CD4-positive, alpha-beta T cell treated with Interleukin-1 beta for 1 hour (primary cell): ENCODE measurements around the gene PCDHB1.

ENCODE experiments used
- DNase-seq, 2 donors: peaks; one replicate each; pipeline ENCODE4 v3.0.0-alpha.2; 2020 to 2022

Gene PCDHB1, protein sequence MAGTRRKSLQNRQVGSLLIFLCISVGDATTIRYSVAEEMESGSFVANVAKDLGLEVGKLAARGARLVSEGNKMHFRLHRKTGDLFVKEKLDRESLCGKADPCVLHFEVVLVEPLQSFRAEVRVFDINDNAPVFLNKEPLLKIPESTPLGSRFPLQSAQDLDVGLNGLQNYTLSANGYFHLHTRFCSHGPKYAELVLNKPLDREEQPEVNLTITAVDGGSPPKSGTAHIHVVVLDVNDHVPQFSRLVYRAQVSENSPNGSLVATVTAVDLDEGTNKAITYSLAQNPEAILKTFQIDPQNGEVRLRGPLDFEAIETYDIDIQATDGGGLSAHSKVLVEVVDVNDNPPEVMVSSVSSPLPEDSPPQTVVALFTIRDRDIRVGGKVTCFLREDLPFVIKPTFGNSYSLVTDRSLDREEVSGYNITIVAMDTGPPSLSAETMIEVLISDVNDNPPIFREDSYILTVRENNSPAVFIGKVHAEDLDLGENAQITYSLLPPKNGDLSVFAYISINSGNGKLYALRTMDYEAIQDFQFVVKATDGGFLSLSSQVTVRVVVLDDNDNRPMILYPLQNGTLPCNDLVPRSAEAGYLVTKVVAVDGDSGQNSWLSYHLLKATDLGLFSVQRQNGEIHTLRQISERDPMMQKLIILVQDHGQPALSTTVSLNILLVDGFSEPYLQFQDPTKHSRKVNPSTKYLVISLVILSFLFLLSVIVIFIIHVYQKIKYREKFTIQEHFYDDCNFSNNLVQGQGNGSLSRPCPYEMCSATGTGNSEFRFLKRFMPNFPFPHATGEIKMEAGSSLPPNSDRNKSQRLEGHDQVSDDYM

DNA sequence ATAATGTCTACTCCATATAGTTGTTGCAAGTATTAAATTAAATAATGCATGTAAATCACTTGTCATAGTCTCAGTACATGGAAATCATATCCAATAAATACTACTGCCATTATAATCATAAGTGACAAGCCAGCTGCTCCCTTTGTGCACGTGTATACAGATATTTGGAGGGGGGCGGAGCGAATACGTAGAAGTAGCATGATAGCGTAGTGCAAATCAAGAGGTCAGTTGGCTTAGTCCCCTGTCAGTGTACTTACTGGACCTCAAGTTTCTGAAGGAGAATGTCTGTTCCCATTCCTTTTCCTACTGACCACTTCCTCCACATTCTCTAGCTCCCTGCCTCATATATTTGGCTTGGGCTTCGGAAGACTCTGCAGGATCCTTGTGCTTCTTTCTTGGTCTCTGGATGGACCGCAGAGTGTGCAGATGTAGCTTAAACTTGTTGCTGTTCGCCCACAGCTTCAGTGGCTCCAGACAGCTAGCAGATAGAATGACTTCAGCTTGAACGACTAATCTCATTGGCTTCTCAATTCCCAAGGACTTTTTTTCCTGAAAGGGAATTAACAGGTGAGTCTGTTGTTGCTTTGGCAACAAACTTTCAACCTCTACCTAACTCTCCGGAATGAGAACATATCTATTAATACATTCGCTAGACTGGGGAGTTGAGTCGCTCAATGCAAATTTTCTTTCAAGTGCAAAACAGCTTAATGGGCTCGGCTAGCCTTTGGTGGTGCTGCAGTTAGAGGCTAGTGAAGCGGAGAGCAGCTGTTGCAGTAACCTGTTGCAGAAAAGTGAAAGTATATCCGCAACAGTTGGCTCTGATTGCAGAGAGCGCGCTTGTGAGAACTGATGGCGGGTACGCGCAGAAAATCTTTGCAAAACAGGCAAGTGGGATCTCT, at the start of gene PCDHB1:
PCDHB1 (plus strand) TSS at position 753 of the 899 bp plus-strand sequence; CDS start at position 850, 97 bp downstream.
- no peak for DNase-seq

DNA sequence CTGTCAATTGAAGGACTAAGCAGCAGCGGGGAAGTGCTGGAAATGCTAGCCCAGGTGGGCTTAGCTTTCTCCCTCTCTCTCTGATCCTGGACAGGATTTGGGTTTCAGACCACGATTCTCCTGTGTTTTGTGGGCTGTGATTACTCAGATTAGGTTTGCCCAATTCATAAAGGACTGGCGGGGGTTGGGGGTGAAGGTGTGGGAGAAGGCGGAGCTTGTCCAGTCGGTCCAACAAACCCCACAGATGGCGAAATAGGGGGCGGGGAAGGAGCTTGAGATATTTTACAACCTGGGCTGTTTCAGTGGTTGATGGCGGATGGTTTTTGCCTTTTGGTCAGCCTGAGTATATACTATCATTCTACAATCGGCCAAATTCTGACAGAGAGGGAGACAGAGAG, 49.7 kb upstream of the PCDHB1 start:
- no peak for DNase-seq

DNA sequence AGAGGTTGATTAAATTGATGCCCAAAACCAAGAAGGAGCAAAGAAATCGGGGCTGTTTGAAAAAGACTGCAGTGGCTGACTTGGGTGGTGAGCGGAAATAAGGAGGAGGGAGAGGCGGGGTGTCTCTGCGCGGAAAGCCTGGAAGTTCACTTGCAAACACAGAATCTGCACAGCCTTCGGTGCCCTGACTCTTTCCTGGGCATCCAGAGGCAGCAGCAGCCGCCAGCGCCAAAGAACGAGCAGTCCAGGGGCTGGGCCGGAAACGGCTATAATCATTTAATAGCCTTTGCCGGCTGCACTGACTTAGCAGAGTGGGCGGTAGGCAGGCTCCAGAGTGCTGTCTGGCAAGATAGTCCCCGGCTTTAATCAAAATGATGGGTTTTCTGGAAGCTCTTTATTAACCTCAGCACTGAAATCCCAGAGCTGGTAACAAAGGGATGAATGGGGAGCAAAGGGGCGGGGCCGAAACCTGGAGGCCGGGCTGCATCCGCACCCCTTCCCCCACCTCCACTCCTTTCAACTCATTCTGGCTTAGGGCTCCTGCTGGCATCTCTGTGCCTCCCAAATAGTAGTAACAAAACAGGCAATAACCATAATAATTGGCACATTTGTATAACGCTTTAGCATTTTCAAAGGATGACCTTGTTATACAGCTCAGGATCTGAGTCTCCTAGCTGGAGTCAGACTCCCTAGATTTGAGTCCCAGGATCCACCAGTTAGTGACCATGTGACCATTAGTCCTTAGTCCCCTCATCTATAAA, 49.1 kb upstream of the PCDHB1 start:
- DNase-seq: no peak

DNA sequence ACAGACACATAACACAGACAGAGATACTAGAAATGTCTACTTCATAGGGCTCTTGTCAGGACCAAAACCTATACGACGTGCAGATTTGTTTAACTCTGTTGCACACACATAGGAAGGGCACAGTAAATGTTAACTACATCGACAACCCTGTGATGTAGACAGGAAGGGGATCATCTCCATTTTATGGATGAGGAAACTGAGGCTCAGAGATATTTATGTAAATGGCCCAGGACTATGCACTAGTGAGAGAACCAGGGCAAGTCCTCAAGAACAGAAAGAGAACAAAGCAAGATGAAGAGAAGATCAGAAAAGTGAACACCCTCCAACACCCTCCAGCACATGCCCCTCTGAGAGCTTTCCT, 48.6 kb upstream of the PCDHB1 start:
- no peak for DNase-seq

DNA sequence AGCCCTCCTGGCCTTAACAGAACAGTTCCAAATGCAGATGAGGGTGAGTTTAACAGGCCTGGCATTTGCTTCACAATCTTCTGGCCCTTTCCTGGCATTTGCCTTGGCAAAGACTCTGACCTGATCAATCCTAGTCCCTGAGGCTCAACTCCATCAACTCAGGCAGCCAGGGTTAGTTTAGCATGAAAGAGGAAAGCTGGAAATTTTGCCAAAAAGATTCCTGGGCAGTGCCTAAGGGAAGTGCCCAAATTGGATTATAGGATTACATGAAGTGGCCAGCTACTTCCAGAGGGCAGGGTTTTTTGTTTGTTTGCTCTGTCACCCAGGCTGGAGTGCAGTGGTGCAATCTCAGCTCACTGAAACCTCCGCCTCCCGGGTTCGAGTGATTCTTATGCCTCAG, 48.1 kb upstream of the PCDHB1 start:
- DNase-seq: no peak

DNA sequence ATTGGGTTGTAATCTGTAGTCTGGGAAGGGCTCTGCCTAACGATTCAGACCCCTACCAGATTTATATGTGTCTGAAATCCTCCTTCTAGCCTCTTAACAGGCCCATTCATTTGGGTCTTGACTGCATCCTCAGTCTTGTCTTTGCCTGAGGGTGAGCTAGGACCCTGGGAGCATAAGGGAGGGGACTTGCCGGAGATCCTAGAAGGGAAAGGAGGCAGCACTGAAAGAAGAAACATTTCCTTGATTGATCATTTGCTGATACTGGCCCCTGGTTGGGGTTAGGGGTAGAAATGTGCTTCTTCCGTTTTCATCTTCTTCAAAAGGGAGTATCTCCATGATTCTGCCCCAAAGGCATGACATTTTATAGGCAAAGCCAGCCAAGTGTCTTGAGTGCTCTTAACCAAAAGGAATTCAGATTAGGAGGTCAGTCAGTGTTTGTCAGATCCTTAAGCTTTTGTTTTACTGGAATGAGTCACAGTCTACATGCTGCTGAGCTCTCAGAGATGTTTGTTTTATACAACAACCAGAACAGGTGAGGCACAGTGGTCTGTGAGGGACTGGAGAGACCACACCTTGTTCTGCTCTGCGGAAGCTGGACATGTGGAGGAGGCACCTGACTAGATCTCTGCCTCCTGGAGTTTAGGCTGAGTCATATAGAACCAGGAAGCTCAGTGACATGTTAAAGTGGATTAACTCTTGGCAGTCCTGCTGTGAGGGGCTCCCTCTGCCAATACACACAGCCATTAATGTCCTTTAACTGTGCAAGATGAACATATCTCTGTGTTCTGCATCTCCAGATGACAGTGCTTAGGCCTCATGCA, 47.2 kb upstream of the PCDHB1 start:
- no peak for DNase-seq

DNA sequence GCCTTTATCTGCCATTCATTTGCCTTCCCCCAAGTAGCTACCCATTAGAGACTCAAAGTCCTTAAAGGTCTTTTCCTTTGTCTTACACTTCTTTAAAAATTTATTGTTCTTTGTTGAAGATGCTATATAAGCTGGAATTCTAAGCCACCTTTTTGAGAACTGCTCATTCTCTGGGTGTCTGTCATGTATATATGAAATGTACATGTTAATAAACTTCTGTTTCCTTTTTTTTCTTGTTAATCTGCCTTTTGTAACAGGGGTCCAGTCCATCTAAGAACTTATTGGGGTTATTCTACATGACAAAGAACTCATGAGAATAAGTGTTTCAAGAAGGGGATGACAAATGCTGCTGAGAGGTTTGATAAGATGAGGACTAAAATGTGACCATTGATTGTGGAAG, 43.4 kb upstream of the PCDHB1 start:
- no peak for DNase-seq

DNA sequence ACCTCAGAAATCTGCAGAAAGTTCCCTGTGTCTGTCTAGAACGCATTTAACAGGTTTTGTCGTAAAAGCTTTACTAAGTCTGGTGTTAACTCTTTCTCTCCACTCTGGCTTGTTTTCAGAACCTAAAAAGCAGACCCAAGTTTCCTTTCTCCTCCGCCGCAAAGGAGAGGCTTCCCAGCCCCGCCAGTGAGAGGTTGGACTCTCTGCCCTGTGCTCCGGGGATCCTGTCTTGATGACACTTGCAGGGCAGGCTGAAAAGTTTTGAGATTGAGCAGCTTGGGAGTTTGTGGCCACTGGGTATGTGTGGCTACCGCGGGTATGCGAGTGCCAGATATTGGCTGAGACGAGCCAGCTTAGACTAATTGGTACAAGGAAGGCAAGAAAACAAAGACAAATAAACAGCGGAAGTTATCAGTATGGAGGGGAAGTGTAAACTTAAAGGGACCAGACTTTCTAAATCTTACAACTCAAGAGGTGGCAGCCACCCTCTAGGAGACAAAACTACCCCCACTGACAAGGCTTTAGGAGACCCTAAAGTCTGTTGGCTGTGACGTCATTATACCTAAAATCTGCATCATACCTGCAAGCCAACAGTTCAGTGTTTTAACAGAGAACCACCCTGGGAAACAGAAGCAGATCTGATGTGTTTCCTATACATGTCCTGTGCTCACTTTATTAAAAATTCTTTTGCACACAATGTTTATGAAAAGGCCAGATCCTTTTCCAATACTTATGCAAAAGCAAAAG, 41.0 kb upstream of the PCDHB1 start:
- DNase-seq: no peak

DNA sequence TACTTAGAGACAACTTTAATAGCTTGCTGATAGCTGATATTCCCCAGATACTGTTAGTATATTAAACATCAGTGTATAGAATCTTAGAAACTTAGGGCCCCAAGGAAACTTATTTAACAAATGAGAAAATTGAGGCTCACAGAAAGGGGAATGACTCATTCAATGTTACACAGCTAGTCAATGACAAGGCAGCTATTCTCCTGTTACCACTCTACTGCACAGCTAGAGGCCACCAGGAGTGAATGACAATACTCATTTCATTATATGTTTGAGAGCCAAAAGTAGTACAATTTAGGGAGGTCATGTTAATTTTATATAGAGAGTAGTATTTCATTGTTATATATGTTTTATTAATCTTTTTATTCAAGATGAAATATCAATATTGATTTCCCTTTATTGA, 33.2 kb upstream of the PCDHB1 start:
- no peak for DNase-seq

DNA sequence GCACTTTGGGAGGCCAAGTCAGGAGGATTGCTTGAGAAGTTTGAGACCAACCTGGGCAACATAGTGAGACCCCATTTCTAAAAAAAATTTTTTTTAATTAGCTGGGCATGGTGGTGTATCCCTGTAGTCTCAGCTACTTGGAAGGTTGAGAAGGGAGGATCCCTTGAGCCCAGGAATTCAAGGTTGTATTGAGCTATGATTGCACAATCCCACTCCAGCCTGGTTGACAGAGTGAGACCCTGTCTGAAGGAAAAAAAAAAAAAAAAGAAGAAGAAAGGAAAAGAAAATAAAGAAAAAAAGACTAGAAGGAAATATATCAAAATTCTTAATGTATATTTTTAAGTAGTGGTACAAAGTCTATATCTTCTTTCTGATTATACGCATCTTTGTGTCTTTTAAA, 28.8 kb upstream of the PCDHB1 start:
- DNase-seq: no peak

DNA sequence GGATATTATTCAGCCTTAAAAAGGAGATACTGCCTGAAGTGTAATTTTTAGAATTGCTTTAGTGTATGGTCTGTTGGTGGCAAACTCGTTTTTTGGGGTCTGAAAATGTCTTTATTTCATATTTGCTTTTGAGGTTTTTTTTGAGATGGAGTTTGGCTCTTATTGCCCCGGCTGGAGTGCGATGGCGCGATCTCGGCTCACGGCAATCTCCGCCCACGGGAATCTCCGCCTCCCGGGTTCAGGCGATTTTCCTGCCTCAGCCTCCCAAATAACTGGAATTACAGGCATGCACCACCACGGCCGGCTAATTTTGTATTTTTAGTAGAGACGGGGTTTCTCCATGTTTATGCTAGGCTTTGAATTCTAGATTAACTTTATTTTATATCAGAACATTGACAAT, 20.2 kb upstream of the PCDHB1 start:
- no peak for DNase-seq

DNA sequence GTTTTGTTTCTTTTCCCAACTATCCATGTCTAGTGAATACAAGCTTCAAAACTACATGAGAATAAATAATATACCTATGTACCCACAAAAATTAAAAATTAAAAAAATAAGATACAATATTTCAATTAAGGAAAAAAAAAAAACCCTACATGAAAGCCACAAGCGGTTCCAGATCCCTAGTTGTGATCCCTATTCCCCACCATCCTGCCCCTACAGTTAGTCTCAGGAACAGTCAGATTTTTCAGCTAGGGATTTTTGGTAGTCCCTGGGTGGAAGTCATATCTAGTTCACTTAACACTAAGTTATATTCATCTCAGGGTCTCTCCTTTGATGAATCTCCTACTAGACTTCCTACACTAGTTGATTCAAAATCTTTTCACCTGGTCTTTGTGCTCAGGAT, 18.5 kb upstream of the PCDHB1 start:
- no peak for DNase-seq

DNA sequence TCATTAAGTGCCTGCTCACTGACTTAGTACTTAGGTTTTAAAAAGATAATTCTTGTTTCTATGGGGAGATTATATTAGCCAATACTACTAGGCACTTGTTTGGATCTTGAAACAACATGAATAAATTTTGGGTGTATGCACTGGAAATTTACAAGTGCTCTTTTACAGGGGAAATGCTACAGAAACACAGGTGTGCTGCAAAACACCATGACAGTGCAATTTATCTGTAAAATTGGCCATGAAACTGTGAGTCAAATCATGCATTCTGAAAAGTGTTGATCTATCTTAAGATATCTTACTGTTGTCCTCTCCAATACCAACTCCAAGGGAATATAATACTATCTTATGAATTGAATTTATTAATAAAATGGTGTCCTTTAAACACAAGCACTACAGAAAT, 12.1 kb upstream of the PCDHB1 start:
- no peak for DNase-seq

DNA sequence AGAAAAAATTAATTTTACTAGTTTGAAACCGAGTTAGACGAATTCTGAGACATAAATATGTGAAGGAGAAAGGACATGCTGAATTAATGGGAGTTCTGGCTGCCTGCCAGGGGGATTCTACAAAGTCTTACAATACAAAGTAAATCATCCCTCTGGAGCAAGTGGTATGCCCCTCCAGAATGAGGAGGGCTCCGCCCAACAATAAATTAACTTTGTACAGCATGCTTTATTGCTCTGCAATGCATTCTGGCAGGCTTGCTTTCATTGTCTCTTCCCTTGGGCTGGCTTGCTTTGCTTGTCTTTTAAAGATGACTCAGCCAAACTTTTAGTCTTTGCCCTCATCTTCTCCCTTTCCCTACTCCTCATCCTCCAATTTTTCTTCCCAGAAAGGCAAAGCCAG, 11.7 kb upstream of the PCDHB1 start:
- DNase-seq: no peak

DNA sequence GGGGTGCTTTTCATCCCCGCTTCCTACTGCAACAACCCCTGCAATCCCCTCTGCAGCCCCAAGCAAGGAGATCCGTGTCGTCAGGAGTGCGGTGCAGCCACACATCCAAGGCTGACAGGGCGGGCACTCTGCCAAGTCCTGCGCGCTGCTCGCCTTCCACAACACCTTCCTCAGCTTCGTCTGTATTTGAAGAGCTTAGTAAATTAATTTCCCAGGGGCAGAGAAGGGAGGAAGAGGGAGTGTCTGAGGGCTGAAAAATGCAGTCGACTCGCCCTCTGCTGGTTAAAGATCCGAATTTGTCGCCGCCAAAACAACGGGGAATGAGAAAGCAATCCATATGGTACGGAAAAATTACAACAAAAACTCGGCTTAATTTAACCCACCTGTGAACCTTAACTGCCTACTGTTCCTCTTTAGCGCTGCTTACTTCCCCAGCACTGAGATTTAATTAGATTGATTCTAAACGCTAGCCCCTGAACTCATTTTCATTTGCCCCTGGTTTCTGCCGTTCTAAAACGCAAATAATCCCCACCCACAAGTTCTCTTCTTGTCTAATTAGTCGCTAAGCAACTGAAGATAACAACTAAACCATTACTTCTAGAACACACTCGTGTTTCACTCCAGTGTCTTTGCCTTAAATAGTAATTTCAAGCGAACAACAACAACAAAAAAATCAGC, 10.9 kb upstream of the PCDHB1 start:
- no peak for DNase-seq

DNA sequence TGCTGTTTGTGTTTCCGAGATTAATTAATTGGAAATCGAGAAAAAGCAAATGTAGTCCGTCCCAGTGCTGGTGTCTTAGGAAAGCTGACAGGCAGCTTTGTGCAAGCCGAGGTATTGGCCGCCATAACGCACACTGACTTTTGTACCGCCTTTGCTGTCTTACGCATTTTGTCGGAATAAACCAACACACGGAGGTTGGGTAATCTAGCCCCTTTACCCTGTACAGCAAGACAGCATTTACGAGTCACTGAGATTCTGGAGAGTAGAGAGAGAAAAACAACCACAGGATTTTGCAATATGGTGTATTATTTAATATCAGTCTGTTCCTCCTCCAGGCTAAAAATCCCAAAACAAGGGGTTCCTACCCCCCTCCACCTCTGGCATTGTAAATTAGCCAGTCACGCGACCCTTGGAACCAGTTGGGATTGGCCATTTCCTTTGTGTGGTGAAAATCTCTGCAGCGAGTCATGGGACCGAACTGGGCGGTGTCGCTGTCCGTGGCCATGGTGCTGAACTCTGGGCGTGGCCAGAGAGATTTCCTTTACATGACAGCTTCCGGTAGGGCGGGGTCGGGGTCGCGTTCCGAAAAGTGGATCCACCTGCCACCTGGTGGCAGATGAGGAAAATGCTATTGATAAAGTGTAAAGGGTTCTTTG, 10.3 kb upstream of the PCDHB1 start:
- DNase-seq: peak; percentile 47 to 65

DNA sequence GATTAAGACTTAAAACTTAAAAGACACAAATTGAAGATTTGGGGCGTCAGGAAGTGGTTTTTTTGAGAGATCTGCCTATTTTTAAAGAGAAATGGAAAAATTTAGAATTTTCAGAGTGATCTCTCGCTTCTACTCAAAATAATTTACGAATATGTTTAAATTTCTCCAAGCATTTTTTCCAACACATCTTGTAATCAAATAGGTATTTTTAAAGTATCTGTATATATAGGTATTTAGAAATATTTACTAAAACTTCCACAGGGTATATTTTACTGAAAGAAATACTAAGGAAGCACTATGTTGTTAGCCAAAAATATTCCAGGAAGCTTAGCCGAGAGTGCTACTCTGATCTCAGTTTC, 9.8 kb upstream of the PCDHB1 start:
- no peak for DNase-seq

DNA sequence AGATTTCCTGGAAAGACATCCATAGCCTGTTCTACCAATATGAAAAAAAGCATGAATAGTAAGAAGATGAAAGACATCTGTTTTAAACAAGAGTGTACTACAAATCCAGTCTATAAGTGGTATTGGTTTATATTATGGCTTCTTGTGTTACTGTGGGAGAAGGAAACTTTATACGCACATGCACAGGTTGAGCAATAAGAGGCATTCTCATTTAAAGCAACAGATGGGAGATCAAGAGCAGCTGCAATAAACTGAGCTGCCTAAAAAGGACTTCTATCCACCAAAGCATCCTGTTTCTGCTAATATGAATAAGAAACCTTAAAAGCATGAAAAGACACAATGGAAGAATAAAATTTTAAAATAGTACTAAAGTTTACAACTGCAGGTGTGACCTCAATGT, 8.6 kb upstream of the PCDHB1 start:
- no peak for DNase-seq

DNA sequence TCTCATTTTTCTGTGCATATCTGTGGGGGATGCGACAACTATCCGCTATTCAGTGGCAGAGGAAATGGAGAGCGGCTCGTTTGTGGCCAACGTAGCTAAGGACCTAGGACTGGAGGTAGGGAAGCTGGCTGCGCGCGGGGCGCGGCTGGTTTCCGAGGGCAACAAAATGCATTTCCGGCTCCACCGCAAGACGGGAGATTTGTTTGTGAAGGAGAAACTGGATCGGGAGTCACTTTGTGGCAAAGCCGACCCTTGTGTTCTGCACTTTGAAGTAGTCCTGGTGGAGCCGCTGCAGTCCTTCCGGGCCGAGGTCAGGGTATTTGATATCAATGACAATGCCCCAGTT, 320 bp downstream of the PCDHB1 start:
- no peak for DNase-seq

DNA sequence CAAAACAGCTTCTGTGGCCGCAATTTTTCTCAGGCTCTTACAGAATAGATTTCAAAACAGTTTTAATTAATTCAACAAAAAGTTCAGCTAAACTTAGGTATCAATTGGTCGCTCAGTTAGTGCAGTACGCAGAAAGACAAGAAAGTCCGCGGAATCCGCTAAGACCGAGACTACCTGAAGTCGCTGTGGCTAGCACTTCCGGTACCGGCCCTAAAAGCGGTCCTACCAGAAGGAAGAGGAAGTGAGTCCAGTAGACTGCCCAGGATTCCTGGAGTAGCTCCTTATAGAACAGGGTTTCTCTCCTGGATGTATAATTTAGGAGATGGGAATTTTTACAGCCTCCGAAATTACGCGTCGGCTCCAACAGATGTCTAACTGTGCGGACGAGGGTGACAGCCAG, 26.7 kb downstream of the PCDHB1 start:
- DNase-seq: no peak
